HG02571 (cell line): ENCODE measurements around the gene FZD10.

ENCODE experiments used
- ATAC-seq: cut with Tn5 transposase; IDR thresholded peaks from one replicate; pipeline ENCODE4 v1.9.1; 2021; ENCODE audit warnings: mild to moderate bottlenecking, moderate library complexity; ENCODE audit not compliant: unreplicated experiment

The FZD10 gene

GRCh38 chr12:130152386-130152785 is 9.9 kb upstream of the FZD10 start:
- ATAC-seq: no peak

GRCh38 chr12:130153803-130154202 is 8.5 kb upstream of the FZD10 start:
- no peak for ATAC-seq

- ATAC-seq: no peak
Measured at GRCh38 chr12:130154276-130155070, 7.8 kb upstream of the FZD10 start.

GRCh38 chr12:130155416-130156073 is 6.7 kb upstream of the FZD10 start:
- ATAC-seq: no peak

- no peak for ATAC-seq
Measured at GRCh38 chr12:130156652-130157275, 5.5 kb upstream of the FZD10 start.

- ATAC-seq: no peak
Measured at GRCh38 chr12:130157998-130158753, 4.1 kb upstream of the FZD10 start.

- no peak for ATAC-seq
Measured at GRCh38 chr12:130158754-130159059, 3.6 kb upstream of the FZD10 start.

- ATAC-seq: no peak
Measured at GRCh38 chr12:130160306-130160705, 2.0 kb upstream of the FZD10 start.

- no peak for ATAC-seq
Measured at GRCh38 chr12:130160711-130161231, 1.5 kb upstream of the FZD10 start.

- no peak for ATAC-seq
Measured at GRCh38 chr12:130161261-130162243, 712 bp upstream of the FZD10 start.

GRCh38 chr12:130162745-130163460 is 639 bp downstream of the FZD10 start:
- ATAC-seq: no peak

- ATAC-seq: no peak
Measured at GRCh38 chr12:130163461-130164215, 1.4 kb downstream of the FZD10 start.

- ATAC-seq: no peak
Measured at GRCh38 chr12:130164216-130164542, 1.9 kb downstream of the FZD10 start.

GRCh38 chr12:130164936-130165335 is 2.7 kb downstream of the FZD10 start:
- no peak for ATAC-seq

- no peak for ATAC-seq
Measured at GRCh38 chr12:130166306-130166705, 4.0 kb downstream of the FZD10 start.

- ATAC-seq: no peak
Measured at GRCh38 chr12:130167537-130167936, 5.3 kb downstream of the FZD10 start.

GRCh38 chr12:130169256-130169655 is 7.0 kb downstream of the FZD10 start:
- ATAC-seq: no peak

- no peak for ATAC-seq
Measured at GRCh38 chr12:130169924-130170323, 7.7 kb downstream of the FZD10 start.

- no peak for ATAC-seq
Measured at GRCh38 chr12:130170611-130171010, 8.3 kb downstream of the FZD10 start.
